HG03039 (cell line): ENCODE results near the gene RPIA.
"Not testable (repeated sequence)": the region's sequence is repeated elsewhere in the genome, so short reads cannot be mapped to it uniquely, and the experiment has no call there.

Experiments used
- ATAC-seq: cut with Tn5 transposase; IDR thresholded peaks from one replicate; pipeline ENCODE4 v1.9.1; 2021; ENCODE audit warnings: mild to moderate bottlenecking, moderate library complexity; ENCODE audit not compliant: unreplicated experiment

The RPIA gene

DNA sequence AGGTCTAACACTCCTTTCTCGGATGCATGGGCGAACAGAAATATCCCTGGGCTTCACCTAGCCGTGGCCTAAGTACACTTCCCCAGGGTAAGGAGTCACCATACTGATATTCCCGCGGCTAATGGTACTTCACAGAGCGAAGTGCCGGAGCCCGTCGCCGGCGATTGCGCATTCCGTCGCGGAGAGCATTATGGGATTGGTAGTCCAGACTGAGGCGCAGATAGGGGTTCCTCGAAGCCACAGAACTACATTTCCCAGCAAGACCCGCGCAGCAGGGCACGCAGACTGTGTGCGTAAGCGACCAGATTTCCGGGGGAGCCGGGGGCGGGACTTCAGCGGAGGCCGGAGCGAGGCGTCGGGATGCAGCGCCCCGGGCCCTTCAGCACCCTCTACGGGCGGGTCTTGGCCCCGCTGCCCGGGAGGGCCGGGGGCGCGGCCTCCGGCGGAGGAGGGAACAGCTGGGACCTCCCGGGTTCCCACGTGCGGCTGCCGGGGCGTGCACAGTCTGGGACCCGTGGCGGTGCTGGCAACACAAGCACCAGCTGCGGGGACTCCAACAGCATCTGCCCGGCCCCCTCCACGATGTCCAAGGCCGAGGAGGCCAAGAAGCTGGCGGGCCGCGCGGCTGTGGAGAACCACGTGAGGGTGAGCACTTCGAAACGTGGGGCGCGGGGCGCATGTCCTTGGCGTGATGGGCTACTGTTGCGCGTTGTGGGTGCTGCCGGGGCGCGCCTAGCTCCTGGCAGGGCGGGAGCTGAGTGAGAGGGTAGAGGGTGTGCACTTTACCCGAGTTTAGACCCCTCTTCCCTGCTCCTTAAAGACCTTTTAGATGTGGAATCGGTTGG lies at the start of gene RPIA:
RPIA (plus strand) TSS at position 335 of the 845 bp plus-strand sequence; CDS start at position 361, 26 bp downstream.
- ATAC-seq = peak; percentile 90

DNA sequence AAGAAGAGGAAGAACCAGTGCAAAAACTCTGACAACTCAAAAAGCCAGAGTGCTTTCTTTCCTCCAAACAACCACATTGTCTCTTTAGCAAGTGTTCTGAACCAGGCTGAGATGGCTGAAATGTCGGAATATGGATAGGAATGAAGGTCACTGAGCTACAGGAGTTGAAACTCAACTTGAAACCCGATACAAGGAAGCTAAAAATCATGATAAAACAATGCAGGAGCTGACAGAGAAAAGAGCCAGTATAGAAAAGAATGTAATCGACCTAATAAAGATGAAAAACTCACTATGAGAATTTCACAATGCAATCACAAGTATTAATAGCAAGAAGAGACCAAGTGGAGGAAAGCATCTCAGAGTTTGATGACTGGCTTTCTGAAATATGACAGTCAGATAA lies 49.2 kb upstream of the RPIA start:
- no peak for ATAC-seq

DNA sequence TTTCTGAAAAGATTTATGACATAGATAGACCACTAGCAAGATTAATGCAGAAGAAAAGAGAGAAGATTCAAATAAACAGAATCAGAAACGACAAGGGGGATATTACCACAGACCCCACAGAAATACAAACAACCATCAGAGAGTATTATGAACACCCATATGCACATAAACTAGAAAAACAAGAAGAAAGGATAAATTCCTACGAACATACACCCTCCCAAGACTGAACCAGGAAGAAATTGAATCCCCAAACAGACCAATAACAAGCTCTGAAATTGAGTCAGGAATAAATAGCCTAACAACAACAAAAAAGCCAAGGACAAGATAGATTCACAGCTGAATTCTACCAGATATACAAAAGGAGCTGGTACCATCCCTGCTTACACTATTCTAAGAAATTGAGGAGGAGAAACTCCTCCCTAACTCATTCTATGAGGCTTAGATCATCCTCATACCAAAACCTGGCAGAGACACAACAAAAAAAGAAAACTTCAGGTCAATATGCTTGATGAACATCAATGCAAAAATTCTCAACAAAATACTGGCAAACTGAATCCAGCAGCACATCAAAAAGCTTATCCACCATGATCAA lies 46.1 kb upstream of the RPIA start:
- ATAC-seq = not testable (repeated sequence)

DNA sequence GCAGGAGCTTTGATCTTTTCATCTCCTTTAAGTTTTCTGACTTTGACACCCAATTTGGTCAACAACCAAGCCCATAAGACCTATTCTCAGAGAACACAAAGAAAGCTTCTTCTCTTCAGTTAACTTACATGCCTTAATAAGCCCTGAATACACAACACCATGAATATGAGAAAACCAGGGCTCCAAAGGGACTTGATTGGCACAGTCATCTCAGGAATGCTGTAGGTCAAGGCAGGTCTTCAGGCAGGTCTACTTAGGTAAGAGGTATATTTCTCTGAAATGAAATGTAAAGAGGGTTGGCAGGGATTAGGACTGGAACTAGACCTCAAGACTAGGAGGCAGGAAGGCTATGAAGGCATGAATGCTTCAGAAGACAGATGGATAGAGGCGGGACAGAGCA lies 39.8 kb upstream of the RPIA start:
- ATAC-seq = no peak

DNA sequence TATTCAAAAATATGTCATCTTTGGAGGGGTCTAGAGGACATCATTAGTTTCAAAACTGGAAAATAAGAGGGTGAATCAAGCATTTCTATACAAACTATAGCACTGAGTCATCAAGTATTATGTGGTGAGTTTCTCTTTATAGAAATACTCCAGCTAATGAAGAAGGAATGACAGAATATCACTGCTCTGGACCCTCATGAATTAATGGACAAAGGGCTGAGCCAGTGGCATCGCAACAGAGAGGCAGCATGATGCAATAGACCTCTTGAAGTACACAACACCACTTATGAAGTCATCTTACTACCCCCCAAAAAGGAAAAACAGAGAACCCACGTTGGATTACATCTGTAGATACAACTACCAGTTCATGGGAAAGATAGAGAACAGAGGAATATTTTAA lies 36.8 kb upstream of the RPIA start:
- no peak for ATAC-seq

DNA sequence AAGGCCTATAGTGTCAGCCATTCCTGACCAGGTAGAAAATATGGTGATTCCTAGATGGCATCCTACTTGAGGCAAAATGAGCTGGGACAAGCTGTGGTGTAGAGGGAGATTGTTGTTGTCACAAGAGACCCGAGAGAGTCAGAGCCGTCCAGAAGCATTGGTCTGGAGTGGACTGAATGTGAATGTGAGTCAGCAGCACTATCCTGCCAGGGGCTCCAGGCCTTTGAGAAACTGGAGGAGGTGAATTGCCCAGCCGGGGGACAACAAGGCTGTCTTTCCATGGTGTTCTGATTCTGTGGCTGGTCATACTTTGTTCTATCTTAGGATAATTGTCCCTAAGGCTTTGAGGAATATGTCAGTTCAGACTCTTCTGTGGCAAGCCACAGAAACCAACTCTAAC lies 34.8 kb upstream of the RPIA start:
- no peak for ATAC-seq

DNA sequence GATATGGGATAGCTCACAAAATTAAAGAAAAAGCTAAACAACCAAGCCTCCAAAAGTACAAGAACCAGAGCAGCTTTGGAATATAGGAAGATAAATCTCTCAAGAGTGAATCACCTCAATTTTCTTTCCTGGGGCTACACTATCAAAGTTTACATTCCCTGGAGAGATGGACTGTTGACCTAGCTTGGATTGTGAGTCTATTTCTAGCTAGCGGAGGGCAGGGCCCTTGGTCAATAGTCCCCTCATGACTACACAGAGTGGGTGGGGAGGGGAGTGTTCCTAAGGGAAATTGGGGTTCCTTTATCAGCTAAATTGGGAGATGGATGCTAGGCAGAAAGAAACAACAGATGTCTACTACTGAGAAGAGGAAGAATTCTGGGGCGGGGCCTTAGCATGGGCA lies 34.3 kb upstream of the RPIA start:
- ATAC-seq = no peak

DNA sequence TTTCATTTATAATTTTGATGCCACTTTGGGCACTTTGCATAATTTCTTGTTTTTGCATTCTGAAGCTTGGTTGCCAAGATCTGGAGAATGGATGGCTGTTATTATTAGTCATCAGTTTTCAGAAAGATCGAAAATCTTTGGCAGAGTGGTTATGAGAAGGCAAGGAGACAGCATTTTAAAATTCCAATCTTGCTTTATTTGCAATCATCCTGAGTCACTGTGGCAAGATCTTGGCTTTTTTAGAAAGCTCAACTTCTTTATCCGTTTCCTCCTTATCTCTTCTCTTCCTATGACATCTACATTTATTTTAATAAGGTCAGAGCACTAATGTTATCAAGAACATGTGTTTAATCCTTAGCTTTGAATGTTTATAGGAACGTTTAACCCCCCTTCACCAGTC lies 33.1 kb upstream of the RPIA start:
- ATAC-seq = no peak

DNA sequence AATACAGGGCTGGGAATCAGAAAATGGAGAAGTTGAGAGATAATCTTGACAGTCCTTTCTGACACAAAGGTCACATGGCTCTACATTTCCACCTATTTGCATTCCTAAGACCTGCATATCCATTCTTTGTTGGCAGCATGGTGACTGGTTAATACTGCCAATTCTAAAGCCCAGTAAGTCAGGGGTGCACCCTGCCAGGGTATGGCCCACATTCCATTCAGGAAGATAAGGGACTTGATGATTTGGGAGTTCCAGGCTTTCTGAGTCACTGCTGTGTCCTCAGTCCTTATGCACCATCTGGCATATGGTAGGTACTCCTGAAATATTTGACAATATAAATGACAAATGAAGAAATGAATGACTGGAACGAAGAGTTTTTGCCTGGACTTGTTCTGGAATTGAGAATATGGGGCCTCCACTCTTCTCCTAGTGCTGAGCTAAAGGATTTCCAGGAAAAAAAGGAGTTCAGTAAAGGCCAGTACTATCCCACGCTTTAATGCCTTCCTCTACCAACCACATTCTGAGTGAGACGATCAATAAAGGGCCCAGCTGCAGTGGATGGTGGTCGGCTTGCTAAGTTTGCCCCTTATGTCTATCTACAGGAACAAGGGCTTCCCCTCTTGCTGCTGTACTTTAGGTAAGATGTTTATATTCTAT lies 32.5 kb upstream of the RPIA start:
- ATAC-seq = no peak

DNA sequence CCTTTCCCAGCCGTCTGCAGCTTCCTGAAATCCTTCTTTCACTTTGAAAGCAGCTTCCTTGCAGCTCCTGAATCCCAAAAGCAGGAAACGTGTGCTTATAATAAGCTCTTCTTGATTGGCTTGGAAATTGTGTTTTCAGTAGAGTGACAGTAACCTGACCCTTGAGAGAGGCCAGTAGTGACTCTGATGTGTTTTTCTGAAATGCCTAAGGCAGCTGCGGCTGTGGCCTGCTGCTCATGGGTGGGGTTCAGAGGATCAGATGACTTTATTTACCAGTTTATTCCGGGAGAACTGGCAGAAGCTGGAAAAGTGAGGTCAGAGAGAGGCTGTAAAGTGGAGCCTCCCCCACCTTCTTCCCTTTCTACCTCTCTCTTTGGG lies 31.9 kb upstream of the RPIA start:
- ATAC-seq = no peak

DNA sequence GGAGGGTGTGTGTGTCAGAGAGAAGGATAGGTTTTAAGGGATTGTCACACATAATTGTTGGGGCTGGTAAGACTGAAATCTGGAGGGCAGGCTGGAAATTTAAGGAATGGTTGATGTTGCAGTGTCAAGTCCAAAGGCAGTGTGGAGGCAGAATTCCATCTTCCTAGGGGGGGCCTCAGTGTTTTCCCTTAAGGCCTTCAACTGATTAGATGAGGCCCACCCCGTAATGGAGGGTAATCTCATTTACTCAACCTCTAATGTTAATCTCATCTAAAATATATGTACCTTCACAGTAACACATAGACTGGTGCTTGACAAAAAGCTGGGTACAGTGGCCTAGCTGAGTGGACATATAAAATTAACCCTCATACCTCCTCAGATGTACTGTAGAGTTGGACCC lies 30.9 kb upstream of the RPIA start:
- no peak for ATAC-seq

DNA sequence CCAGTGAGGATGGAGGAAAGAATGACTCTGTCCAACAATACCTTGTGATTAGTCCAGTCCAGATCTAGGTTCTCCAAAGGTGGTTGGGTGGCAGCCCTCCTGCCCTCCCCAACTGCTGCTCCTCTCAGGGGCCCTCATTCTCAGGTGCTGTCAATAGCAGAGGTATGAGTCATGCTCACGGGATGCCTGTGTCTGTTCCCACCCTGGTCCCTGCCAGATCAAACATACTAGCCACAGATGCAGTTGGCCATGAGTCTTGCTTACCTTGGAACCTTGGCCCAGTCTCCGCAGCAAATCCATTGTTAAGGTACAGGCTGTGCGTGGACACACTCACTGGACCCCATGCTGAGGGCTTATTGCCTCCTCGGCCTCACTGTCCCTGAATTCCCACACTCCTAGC lies 24.9 kb upstream of the RPIA start:
- ATAC-seq = no peak

DNA sequence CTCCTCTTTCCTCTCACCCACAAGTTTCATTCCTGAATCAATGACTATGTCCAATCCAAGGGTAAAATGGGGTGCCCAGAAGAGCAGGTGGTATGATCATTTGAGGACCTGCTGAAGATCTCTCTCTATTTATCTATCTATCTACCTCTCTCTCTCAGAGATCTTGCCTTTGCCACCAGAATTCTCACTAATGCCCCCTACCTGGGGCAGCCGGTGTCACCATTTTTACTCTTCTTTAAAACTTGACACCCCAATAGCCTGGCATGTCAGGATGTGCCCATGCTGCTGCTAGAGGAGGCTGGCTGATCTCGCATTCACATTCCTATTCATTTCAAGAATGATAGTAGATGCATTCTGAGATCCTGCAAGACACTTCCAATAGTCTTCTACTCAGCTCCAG lies 24.3 kb upstream of the RPIA start:
- no peak for ATAC-seq

DNA sequence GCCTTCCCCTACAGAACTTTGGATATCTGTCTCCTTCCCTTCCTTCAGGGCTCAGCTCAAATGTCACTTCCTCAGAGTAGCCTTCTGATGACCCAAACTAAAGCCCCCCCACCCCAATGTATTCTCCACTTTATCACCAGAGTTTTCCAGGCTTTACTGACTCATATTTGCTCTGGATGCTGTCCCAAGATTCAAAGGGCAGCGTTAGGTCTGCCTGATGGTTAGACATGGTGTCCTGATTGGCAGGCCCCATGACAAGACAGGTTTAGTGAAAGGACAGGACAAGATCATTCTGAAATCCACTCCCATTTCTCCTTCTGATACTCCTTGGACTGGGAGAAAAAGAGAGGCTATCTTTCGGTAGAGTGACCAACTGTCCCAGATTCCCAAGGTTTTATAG lies 22.6 kb upstream of the RPIA start:
- ATAC-seq = no peak

DNA sequence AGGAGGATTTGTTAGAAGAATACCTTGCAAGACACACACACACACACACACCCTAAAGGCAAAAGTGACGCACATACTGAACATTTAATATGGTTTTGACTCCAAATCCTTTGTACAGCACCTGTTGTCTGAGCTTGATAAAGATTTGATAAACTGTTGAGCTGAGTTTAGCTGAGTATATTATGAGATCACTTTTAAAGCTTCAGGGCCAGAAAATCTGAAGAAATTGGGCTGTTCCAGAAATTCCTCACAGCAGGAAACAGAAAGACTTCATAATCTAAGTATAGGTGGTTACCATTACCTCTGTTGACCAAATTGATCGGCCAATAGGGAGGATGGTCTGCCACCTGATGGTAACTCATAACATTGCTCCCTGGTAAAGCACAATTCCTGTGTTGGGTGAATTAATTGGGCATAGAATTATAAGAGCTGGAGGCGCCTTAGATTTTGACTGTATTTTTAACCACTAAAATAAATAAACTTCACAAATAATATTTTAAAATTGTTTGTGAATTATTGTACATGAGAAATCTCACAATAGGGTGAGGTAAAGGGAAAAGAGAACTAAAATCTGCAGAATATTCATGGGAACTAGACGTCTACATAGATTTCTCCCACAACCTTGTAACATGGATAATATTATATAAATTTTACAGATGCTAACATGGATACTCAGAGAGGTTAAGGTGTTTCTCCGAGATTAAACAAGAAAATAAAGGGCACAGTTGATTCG lies 21.8 kb upstream of the RPIA start:
- ATAC-seq = peak; percentile 61

DNA sequence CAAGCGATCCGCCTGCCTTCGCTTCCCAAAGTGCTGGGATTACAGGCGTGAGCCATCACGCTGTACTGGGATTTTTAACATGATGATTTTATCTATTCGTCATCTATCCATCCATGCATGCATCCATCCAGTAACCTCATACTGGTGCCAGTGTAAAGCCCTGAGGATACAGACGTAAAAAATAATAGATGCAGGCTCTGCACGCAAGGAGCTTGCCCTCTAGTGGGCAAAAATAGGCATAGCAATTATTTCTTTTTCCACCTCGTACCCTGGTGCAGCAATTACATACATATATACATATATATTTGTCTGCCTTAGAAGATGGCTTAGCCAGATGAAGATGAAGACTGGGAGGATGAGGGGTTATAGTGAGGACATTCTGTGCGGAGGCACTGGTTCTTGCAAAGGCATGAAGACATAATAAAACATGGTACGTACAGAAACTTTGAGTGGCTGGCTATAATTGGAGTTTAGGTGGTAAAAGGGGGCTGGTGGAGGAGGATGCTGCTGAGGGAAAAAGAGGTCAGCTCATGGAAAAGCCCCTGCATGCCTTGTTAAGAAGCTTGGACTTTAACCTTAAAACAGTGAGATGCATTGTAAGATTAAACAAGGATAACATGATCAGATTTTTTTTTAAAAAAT lies 19.6 kb upstream of the RPIA start:
- no peak for ATAC-seq

DNA sequence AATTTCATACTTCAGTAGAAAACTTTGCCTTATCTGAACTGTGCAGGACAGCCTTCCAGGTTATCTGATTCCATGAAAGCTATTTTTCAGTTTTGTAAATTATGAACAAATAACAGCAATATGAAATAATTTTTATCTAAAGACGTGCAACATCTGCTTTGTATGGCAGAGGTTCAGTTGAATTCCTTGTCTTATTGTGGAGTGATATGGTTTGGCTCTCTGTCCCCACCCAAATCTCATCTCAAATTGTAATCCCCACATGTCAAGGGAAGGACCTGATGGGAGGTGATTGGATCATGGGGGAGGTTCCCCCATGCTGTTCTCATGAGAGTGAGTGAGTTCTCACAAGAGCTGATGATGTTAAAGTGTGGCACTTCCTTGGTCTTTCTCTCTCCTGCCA lies 18.1 kb upstream of the RPIA start:
- ATAC-seq = no peak

DNA sequence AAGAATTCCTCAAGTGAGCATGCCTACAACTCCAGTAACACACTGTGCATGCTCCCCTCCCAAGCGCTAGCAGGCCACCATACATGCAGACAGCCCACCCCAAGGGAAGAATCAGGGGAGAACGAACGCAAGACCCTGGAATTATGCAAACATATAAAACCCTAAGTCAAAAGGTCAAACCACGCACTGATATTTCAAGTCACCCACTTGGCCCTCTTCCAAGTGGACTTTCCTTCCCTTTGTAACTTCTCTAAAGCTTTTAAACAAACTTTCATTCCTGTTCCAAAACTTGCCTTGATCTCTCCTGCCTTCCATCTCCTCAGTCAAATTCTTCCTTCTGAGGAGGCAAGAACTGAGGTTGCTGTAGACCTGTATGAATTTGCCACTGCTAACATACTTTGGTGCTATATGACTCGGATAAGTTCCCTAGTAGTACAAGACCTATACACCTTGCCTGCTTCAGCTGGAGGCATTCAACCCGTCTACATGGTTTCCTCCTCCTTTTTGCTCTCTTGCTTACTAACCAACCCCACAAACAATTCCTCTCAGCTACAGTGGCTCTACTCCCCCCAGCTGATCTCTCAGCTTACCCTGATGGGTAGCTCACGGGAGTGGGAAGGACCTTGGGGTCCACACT lies 11.1 kb upstream of the RPIA start:
- ATAC-seq = no peak

DNA sequence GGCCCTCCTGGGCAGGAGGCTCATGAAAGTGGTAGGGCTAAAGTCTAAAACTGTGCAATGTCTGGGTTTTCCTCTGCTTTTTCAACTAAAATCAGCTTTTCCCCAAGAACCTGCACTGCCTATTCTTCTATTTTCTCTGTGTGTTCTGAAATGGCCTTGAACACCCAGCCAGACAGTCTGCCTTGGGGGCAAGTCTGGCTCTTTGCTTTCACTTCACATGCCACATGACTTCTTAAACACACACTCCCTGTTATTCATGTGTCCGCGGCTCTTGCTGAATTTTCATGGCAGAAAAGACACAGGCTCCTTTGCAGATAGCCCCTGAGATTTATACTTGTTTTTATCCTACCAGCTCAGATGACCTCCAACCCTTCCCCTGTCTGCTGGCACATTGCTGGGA lies 10.6 kb upstream of the RPIA start:
- ATAC-seq = no peak

DNA sequence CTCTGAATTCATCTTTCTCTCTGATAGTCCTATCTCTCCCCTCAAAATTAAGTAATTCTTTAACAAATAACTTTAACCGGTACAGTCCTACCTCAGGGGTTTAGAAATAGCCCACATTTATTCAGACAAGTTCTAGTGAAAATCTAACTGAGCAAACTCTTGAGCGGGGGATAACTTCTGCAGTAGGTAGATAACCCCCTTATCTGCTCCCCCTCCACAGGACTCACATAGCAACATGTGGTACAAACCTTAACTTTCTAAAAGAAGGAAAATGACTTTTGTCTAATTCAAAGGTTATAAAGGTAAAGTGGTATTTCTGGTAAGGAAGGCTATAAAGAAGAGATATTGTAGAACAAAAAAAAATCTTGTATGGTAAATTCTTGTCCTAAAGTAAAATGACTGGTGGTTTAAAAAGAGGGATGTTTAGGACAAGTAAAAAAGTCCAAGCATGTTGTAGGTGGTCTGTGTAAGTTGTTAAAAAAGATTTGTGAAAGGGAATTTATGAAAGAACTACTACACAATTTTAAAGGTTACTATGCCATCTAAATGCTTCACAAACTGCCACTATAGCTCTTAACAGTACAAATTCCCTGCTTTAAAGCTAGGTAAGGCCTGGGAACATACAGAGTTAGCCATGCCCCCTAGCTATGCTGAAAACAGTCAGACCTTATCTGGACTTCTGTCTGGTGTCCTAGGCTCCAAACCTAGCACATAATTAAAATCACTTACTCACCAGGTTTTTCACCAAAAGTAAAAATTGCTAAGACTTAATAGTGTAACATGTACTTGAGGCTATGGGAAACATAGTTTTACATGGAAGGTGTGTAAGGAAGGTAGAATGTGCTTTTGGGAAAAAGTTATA lies 8.1 kb upstream of the RPIA start:
- ATAC-seq = no peak
